Smooth muscle cell of the brain vasculature (primary cell): ENCODE measurements around the gene HSD17B2.
"Not testable (repeated sequence)": the region's sequence is repeated elsewhere in the genome, so short reads cannot be mapped to it uniquely, and the experiment has no call there.

Experiments
- DNase-seq: peaks from one replicate; pipeline ENCODE4 v3.0.0-alpha.2; 2012; ENCODE audit warnings: low read depth, low spot score

HSD17B2 gene

GRCh38 chr16:82034981-82035612, at the start of gene HSD17B2:
Gene HSD17B2 (plus strand): TSS chr16:82035253. CDS start chr16:82035425, 172 bp downstream.
- no peak for DNase-seq

GRCh38 chr16:81987121-81987520, 47.9 kb upstream of the HSD17B2 start:
- no peak for DNase-seq

DNA sequence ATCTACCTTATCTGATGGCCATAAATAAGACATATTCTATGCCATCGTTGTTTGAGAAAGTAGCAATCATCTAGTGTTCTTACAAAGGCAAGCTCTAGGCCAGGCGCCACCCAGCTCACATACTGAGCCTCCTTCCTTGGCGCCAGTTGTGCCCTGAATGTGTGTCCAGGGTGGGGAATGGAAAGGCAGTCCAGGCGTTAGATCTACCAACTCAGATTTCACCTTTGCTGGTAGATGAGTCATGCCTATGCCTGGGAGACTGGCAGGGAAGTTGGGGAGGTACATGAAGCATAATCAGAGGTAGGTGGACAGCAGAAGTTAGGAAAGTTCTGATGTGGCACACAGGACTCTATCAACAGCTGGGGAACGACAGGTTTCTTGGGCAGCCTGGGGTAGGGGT, 47.3 kb upstream of the HSD17B2 start:
- DNase-seq = no peak

GRCh38 chr16:81992859-81993258, 42.2 kb upstream of the HSD17B2 start:
- no peak for DNase-seq

DNA sequence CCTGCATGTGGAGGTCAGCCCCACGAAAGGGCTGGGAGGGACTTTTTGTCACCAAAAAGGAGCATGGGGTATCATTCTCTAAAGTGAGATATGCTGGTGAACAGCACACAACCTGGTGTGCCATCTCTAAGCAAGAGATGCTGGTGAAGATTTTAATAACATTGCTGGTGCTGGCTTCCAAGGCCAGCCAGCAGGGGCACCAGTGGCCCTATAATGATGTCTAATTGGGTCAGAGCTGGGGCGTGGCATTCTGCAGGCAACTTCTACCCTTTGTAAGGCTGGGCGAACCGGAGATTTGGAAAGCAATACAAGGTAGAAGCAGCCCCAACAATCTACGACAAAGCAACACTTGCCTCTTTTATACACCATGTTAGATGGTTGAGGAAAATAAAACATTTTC, 40.6 kb upstream of the HSD17B2 start:
- no peak for DNase-seq

- DNase-seq = no peak
Observed at GRCh38 chr16:81995651-81996050, 39.4 kb upstream of the HSD17B2 start.

DNA sequence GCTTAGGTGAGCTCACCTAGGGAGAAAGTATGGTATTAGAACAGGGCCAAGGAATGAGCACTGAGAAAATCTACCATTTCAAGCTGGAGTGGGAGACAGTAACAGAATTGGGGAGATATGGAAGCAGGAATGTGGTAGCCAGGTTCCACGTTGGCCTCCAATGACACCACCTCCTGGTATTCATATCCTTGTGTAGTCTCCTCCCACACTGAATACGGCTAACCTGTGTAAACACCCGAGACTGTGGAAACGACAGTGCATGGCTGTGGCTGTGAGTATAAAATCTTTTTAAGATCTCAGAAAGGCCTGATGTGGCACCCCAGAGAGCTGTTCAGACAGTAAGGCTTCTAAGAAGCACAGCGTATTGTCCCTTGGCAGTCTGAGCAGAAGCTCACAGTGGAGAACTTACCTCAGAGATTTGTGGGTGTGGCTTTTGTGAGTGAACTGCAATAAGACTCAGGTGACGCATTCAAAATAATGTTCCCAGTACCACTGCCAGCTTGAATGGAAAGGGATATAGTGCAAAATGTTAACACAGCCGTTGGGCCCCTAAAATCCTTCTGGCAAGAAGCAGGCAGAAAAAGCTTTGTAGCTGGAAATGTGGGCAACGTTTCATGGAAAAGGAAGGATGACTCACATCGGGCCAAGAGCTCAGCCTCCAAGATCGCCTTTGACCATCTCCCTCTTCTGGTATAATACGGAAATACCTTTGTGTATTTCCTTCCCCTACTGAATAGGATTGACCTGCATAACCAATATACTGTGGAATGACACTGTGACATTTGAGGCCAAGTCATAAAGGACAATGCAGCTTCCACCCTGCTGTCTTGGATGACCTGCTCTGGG, 38.2 kb upstream of the HSD17B2 start:
- no peak for DNase-seq

DNA sequence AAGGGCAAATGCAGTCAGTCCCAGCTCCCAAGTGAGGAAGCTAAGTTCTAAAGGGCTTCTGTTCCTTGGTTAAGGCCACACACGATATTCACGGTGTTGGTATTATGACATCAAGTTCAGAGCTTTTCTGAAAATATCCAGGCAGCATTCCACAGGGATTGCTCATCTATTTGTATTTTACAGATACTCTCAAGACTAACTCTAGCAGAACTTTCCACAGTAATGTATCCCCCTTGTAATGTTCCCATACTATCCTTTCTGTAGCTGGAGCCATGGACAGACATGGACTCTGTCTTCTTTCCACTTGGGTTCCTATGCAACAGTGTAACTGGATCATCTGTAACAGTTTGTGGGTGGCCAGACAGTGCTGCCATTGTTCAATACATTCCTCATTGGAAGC, 37.3 kb upstream of the HSD17B2 start:
- DNase-seq = peak; percentile 33

DNA sequence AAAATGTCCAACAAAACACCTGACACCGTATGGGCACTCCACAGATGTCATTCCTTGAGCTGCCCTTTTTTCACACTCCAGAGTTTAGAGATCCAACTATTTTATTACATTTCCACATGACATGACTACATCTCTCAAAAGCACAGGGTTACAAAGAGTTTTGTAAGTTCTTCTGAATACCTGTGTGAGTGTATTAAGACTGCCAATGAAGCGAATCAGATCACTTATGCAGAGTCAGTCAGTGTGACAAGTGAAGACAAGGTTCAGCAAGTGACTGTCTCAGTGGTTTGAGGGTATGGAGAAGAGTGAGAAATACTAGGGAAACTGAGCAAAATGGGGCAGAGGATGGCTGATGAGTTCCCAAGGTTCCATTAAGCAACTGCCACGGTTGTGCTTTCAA, 32.2 kb upstream of the HSD17B2 start:
- DNase-seq = no peak

- no peak for DNase-seq
Observed at GRCh38 chr16:82004601-82005000, 30.5 kb upstream of the HSD17B2 start.

GRCh38 chr16:82005027-82005830, 29.8 kb upstream of the HSD17B2 start:
- DNase-seq = no peak

GRCh38 chr16:82006036-82006435, 29.0 kb upstream of the HSD17B2 start:
- no peak for DNase-seq

- DNase-seq = no peak
Observed at GRCh38 chr16:82007189-82007588, 27.9 kb upstream of the HSD17B2 start.

DNA sequence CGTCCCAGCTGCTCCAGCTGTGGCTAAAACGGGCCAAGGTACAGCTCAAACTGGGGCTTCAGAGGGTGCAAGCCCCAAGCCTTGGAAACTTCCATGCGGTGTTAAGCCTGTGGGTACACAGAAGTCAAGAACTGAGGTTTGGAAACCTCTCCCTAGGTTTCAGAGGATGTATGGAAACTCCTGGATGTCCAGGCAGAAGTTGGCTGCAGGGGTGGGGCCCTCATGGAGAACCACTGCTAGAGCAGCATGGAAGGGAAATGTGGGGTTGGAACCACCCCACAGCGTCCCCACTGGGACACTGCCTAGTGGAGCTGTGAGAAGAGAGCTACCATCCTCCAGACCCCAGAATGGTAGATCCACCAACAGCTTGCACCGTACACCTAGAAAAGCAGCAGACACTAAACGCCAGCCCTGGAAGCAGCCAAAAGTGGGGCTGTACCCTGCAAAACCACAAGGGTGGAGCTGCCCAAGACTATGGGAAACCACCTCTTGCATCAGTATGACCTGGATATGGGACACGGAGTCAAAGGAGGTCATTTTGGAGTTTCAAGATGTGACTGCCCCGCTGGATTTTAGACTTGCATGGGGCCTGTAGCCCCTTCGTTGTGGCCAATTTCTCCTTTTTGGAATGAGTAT, 26.0 kb upstream of the HSD17B2 start:
- DNase-seq = no peak

GRCh38 chr16:82009789-82010188, 25.3 kb upstream of the HSD17B2 start:
- DNase-seq = not testable (repeated sequence)

GRCh38 chr16:82010649-82011048, 24.4 kb upstream of the HSD17B2 start:
- DNase-seq = no peak

DNA sequence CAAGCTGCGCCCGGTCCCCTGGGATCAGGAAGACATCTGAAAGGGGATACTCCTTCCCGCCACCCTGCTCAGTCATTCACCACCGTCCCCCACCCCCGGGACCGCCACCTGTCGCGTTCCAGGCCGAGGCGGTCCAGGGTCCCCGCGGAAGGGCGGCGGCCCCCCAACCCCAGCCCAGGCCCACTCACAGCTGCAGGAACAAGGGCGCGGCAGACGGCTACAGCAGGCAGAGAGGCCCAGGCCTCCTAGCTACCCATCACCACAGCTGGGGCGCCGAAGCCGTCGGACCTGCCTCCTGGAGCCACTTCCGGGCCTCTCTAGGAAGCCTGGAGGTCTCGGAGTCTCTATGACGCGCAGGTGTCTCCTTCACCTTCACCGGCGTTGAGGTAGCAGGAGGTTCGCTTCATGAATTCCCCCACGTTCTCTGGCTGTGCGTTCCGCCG, 23.8 kb upstream of the HSD17B2 start, which contains the start of gene SDR42E1:
Gene SDR42E1 (minus strand): TSS at position 272 of the 443 bp plus-strand sequence. CDS start 10,612 bp downstream, outside the sequence.
- DNase-seq = no peak

DNA sequence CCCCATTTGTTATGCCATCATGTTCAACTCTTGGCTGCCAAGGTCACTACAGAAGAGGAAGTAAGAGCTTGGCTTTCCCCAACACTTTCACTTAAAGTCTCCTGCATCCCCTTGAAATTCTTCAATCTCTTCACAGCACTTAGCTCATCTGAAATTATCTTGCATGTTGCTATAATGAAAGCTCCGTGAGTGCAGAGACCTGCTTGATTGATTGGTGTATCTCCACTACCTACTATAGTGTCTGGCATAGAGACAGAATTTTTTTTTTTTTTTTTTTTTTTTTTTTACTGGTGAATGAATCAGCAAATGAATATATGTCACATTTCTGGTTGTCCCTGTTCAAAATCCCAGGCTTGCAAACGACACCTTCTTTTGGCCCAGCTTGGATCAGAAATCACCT, 21.9 kb upstream of the HSD17B2 start:
- no peak for DNase-seq

- DNase-seq = peak; percentile 49
Observed at GRCh38 chr16:82016263-82016662, 18.8 kb upstream of the HSD17B2 start.

DNA sequence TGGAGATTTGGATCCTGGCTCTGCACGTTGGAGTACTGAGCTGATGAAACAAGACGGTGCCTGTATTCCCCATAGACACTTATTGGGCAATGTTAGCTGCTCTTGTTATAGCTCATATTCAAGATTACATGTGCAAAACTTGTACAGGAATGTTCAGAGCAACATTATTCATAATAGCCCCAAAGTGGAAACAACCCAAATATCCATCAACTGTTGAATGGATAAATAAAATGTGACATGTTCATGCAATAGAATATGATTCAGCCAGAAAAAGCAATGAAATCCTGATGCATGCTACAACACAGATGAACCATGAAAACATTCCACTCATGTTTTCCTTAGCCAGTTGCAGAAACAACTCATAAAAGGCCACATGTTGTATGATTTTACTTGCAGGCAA, 18.1 kb upstream of the HSD17B2 start:
- DNase-seq = no peak

DNA sequence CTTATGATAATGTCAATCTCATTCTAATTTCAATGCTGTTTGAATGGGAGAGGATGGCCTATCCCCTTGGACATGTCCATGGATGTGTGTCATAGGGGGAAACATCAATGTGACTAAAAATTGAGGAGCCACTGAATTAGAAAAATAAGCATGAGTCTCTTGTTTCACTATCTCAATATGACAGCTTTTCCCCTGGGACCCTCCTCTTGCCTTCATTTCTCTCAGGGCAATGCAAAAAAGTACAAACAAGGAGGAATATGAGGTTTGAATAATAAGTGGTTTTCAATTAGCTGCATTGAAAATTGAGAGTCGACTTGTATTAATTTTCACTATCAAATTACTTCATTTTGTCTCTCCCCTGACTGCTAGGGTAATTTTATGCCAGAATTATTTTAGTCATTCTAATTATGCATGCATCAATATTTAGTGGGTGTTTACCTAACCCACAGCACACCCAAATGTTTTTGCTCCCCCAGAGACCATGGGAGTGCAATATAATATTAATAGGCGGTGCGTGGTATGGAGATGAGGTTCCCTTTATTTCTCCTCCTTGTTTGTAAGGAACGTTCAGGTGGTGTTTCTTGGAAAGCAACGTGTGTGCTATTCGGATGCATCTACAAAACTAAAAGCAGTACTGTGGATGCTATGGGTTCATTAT, 17.0 kb upstream of the HSD17B2 start:
- no peak for DNase-seq
